Measurements from ENCODE around the gene PIGP.
"Not testable (repeated sequence)": the region's sequence is repeated elsewhere in the genome, so short reads cannot be mapped to it uniquely, and the experiment has no call there.

The PIGP gene

DNA sequence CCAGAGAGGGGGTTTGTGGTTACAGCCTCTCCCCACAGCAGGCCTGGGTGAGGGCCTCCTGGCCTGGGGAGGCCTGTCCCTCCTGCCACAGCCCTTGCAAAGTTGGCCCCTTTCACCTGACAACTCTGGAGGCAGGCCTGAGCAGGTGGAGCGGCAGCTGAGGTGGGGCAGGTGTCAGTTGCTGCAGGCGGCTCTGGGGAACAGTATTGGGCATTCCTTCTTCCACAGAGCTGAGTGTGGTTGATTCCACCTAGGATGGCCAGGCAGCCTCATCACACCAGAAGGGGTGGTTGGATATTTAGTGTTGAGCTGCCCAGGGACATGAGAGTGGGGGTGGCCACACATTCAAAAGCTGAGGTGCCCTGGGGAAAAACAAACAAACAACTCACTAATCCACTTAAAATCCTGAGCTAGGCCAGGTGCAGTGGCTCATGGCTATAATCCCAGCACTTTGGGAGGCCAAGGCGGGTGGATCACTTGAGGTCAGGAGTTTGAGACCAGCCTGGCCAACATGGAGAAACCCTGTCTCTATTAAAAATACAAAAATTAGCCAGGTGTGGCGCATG lies 31.1 kb downstream of the PIGP start:
- no peak for DNase-seq

DNA sequence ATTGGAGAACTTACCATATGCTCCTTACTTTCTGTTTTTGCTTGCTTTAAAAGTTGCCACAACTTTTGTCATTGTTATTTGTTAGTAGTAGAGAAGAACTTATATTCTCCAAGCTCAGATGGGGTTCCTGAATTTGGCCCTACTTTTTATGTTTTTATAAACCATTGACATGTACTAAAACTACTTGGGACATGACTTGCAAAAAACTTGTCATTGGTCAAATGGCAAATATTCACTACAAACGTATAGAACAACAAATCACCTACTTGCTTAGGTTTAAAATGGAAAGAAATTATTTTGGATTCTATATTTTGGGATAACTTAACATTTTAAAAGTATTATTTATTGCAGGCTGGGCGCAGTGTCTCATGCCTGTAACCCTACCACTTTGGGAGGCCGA lies 32.7 kb downstream of the PIGP start:
- no peak for DNase-seq

DNA sequence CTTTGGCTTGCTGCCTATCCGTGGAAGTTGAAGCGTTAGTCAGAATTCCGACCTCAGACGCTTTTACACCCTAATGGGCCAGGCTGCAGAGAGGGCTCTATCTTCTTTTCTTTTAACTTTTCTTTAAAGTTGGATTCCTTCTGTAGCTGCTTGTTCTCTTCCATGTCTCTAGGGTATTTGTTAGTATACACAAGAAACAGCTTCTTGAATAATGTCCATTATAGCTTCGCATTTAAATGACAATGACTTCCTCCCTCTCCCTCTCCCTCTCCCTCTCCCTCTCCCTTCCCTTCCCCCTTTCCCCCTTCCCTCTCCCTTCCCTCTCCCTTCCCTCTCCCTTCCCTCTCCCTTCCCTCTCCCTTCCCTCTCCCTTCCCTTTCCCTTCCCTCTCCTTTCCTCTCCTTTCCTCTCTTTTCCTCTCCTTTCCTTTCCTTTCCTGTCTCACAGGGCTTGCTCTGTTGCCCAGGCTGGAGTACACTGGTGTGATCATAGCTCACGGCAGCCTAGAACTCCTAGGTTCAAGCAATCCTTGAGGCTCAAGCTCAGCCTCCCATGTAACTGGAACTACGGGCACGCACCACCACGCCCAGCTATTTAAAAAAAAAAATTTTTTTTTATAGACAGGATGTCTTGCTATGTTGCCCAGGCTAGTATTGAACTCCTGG lies 33.3 kb downstream of the PIGP start:
- no peak for DNase-seq

DNA sequence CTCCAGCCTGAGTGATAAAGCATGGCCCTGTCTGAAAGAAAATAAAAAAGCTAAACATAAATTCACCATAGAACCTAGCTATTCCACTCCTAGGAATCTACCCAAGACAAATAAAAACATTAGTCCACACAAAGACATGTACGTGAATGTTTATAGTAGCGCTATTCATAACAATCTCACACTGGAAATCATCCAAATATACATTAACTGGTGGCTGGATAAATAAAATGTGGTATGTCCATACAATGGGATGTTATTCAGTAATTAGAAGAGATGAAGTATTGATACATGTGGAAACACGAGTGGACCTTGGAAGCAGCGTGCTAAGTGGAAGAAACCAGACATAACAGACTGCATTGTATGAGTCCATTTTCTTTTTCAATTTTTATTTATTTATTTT lies 36.7 kb downstream of the PIGP start:
- no peak for DNase-seq

DNA sequence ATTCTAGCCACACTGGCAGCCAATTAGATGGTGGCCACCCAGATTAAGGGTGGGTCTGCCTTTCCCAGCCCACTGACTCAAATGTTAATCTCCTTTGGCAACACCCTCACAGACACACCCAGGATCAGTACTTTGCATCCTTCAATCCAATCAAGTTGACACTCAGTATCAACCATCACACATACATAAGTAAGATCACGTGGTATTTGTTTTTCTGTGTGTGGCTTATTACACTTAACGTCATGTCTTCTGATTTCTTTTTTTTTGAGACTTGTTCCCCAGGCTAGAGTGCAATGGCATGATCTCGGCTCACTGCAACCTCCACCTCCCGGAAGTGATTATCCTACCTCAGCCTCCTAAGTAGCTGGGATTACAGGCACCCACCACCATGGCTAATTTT lies 38.5 kb downstream of the PIGP start:
- not testable (repeated sequence) for DNase-seq

DNA sequence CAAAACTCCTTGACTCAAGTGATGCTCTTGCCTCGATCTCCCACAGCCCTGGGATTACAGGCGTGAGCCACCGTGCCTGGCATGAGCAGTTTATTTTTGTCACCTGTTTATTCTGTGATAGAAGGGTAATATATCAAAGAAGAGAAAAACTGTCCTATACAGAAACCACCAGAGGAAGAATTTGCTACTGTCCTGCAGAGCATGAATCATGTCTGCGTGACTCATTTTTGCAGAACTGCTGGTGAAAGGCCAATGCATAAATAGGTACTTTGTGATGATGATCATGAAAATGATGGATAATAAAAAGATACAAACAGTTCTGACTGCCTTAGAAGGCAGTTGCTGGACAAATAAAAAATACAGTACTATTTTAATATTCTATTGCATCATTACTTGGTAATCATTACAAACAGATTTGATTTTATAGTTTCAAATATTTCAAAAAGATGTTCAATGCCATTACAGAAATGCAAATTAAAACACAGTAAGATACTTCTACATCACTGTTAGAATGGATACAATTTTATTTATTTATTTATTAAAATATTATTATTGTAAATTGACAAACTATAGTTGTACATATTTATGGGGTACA lies 39.9 kb downstream of the PIGP start:
- DNase-seq = peak; percentile 65

DNA sequence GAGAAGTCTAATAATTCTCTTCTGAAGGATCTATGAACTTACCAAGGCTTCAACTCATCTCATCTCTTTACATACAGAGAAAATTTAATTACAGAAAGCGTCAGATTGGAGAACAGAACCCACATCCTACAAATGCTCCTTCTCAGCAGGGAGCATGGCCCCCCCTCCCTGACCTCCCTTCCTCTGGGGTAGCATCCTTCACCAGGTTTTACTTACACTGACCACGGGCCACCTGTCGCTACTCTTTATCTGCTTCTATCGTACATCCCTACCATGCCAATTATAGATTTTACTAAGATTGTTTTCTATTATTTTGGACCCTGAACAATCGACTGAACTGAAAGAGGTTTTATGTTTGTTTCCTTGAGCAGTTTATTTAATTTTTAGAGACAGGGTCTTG lies 40.6 kb downstream of the PIGP start:
- no peak for DNase-seq

DNA sequence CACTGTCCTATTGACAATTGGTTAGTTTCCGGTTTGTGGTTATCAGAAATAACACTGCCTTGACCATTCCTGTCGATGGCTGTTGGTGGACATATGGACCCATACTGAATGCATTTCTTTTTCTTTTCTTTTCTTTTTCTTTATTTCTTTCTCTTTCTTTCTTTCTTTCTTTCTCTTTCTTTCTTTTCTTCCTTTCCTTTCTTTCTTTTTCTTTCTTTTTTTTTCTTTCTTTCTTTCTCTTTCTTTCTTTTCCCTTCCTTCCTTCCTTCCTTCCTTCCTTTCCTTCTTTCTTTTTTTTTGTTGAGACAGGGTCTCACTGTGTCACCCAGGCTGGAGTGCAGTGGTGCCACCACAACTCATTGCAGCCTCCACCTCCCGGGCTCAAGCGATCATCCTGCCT lies 42.0 kb downstream of the PIGP start:
- no peak for DNase-seq

DNA sequence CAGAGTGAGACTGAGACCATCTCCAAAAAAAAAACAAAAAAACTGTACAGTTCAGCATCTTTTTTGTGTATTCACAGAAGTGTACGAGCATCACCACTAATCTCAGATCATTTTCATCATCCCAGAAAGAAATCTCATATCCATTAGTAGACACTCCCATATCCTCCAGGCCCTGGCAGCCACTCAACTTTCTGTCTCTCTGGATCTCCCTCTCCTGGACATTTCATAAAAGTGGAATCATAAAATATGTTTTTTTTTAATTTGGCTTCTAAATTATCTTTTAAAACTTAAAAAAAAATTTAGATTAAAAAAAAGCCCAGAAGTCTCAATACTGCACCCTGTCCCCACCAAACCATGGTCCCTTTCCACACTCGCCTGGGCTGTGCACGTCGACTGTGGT lies 44.3 kb downstream of the PIGP start:
- peak; percentile 15 for DNase-seq

DNA sequence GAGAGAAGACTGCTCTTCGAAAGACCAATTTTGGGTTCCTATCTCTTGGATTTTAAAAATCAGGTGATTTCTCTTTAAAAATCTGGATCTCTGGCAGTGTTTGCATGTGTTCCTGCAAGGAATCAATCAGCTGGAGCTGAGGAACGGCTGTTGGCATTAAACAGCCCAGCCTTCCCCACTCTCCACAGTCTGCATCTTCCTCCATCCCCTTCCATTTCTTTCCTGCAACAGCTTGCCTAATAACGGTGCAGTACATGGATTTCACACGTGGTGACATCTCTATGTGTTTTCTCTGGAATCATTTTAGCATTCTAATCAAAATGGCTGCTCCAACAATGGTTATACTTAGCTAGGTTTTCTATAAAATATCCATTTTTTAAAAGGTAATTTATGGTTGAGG lies 46.4 kb downstream of the PIGP start:
- no peak for DNase-seq

DNA sequence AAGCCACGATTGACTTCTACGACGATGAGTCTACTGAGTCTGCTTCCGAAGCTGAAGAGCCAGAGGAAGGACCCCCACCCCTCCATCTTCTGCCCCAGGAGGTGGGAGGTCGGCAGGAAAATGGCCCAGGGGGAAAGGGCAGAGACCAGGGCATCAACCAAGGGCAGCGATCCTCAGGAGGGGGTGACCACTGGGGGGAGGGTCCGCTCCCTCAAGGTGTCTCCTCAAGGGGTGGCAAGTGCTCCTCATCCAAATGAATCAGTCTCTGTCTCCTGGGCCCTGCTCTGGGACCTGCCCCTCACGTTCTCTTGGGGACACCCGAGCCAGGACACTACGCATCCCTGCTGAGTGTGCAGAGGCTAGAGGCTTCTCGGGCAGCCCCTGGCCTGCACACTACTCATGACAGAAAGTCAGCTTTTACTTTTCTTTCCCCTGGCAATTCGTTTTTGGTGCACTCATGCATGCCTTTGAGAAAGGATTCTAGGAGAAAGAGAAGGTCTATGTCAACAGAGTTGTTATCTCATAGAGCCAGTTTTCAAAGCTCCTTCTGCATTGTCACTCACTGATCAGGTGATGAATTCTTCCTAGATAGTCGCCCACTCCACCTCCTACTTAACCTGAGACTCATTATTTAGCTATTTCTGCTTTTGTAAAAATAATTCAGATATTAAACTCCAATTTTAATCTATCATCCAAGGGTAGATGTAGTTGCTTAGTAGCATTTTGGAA lies 54.8 kb downstream of the PIGP start:
- DNase-seq = no peak

All from fibroblast of skin of right quadriceps (primary cell).